IMR-90 (cell line): Measurements from ENCODE around the gene ARSJ.

ENCODE experiments used
- BHLHE40 ChIP-seq: fragments of 150-350 bp; IDR thresholded peaks from 2 replicates; pipeline ENCODE4 v1.6.1; 2016; ENCODE audit warnings: mild to moderate bottlenecking, low read depth, low read length
- CHD1 ChIP-seq: IDR thresholded peaks from 2 replicates; pipeline ENCODE4 v1.6.1; 2012; ENCODE audit warnings: low read depth, low read length, improper control_type of control experiment
- POLR2A ChIP-seq: IDR thresholded peaks from 2 replicates; pipeline ENCODE4 v1.6.1; 2012; ENCODE audit warnings: mild to moderate bottlenecking, low read depth, low read length
- SMC3 ChIP-seq: fragments of 150-350 bp; IDR thresholded peaks from 2 replicates; pipeline ENCODE4 v1.6.1; 2016; ENCODE audit warnings: low read depth, mild to moderate bottlenecking, antibody characterized with exemption, low read length, moderate library complexity
- TF ChIP-seq, protein P1 (sequence below): fragments of 150-350 bp; IDR thresholded peaks from 2 replicates; pipeline ENCODE4 v1.6.1; 2017; ENCODE audit warnings: mild to moderate bottlenecking, antibody characterized with exemption, low read length, low read depth
- TF ChIP-seq, protein P2 (sequence below): conservative IDR thresholded peaks from 2 replicates; pipeline ENCODE4 v1.5.1; 2012; ENCODE audit warnings: mild to moderate bottlenecking, low read depth, low read length, improper control_type of control experiment

DNA sequence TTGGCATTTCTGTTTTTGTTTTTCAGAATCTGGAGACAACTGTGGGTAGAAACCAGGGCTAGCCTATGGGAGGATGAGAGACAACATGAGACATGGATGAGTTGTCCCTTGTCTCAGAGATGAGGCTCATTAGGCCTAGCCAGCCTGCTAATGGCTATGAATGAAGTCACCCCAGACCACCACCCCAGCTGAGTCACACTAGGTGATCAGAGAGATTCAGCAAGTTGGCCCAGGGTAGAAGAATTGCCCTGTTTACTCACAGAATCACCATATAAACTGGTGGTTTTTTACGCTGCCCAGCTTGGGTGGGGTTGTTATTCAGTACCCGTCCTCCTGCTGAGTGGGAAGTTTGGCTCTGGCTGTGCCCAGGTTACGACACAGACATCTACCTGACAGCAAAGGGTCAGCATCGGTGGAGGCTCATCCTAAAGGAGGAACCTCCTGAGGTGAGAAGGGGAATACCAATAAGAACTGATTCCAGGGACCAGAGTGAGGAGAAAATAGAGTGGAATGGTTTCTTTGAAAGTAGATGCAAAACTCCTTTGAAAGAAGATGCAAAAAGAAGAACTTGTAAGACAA, 17.2 kb upstream of the ARSJ start:
- TF ChIP-seq POLR2A (no peak), CHD1 (no peak), SMC3 (no peak), BHLHE40 (no peak)
- TF ChIP-seq, protein P1, sequence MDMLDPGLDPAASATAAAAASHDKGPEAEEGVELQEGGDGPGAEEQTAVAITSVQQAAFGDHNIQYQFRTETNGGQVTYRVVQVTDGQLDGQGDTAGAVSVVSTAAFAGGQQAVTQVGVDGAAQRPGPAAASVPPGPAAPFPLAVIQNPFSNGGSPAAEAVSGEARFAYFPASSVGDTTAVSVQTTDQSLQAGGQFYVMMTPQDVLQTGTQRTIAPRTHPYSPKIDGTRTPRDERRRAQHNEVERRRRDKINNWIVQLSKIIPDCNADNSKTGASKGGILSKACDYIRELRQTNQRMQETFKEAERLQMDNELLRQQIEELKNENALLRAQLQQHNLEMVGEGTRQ: no peak
- TF ChIP-seq, protein P2, sequence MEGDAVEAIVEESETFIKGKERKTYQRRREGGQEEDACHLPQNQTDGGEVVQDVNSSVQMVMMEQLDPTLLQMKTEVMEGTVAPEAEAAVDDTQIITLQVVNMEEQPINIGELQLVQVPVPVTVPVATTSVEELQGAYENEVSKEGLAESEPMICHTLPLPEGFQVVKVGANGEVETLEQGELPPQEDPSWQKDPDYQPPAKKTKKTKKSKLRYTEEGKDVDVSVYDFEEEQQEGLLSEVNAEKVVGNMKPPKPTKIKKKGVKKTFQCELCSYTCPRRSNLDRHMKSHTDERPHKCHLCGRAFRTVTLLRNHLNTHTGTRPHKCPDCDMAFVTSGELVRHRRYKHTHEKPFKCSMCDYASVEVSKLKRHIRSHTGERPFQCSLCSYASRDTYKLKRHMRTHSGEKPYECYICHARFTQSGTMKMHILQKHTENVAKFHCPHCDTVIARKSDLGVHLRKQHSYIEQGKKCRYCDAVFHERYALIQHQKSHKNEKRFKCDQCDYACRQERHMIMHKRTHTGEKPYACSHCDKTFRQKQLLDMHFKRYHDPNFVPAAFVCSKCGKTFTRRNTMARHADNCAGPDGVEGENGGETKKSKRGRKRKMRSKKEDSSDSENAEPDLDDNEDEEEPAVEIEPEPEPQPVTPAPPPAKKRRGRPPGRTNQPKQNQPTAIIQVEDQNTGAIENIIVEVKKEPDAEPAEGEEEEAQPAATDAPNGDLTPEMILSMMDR: no peak
